Measurements from ENCODE around the gene CYP4X1.
"Not testable (repeated sequence)": the region's sequence is repeated elsewhere in the genome, so short reads cannot be mapped to it uniquely, and the experiment has no call there.

Gene CYP4X1, protein sequence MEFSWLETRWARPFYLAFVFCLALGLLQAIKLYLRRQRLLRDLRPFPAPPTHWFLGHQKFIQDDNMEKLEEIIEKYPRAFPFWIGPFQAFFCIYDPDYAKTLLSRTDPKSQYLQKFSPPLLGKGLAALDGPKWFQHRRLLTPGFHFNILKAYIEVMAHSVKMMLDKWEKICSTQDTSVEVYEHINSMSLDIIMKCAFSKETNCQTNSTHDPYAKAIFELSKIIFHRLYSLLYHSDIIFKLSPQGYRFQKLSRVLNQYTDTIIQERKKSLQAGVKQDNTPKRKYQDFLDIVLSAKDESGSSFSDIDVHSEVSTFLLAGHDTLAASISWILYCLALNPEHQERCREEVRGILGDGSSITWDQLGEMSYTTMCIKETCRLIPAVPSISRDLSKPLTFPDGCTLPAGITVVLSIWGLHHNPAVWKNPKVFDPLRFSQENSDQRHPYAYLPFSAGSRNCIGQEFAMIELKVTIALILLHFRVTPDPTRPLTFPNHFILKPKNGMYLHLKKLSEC

DNA sequence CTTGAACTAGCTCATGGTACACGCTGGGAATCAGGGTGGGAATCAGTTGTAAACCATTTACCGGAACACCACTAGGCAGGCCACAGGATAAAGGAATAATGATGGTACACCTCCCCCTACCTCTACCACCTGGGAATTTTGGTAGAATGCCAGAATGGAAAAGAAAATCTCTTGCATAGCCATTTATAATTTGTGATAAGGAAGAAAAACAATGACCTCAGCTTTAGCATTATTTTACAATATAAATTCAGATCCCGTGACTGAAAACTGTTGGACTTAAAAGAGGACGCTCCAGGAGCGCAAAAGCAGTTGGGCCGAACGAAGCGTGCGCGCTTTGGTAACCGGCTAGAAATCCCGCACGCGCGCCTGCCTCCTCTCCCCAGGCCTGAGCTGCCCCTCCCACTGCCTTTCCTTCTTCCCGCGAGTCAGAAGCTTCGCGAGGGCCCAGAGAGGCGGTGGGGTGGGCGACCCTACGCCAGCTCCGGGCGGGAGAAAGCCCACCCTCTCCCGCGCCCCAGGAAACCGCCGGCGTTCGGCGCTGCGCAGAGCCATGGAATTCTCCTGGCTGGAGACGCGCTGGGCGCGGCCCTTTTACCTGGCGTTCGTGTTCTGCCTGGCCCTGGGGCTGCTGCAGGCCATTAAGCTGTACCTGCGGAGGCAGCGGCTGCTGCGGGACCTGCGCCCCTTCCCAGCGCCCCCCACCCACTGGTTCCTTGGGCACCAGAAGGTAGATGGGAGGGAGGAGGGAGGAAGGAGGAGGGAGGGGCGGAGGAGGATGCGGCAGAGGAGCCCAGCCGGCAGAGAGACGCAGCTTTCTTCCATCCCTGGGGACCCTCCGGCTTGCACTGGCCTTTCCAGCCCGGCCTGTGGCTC is at the start of gene CYP4X1:
CYP4X1 (plus strand) TSS at position 402 of the 873 bp plus-strand sequence; CDS start at position 551, 149 bp downstream.
- DNase-seq, result no peak

DNA sequence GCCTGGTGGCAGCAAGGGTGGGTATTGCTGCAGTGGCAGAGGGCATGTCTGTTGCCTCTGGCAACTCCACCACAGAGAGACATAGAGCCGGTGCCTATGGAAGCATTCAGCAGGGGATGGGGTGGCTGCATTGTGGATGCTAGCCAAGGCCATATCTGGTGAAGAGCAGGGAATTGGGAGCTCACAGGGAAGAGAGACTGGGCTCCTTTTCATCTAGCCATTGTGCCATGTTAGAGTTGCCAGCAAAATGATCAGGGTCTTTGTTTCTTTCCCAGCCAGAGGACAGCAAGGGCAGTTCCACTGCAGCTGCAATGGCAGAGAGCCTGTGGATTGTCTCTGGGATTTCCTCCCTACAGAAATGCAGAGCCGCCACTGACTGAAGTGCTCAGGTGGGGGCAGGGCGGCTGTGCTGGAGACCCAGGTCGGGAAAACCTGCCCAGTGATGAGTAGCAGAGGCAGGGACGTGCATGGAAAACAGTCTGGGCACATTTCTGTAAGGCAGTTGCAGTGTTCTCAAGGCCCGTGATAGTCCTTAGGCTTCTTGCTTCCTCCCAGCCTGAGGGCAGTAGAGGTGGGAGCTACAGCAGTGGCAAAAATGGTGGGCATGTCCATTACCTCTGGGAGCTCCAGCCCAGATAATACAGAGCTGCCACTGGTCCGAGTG is 40.2 kb upstream of the CYP4X1 start:
- DNase-seq, result no peak

DNA sequence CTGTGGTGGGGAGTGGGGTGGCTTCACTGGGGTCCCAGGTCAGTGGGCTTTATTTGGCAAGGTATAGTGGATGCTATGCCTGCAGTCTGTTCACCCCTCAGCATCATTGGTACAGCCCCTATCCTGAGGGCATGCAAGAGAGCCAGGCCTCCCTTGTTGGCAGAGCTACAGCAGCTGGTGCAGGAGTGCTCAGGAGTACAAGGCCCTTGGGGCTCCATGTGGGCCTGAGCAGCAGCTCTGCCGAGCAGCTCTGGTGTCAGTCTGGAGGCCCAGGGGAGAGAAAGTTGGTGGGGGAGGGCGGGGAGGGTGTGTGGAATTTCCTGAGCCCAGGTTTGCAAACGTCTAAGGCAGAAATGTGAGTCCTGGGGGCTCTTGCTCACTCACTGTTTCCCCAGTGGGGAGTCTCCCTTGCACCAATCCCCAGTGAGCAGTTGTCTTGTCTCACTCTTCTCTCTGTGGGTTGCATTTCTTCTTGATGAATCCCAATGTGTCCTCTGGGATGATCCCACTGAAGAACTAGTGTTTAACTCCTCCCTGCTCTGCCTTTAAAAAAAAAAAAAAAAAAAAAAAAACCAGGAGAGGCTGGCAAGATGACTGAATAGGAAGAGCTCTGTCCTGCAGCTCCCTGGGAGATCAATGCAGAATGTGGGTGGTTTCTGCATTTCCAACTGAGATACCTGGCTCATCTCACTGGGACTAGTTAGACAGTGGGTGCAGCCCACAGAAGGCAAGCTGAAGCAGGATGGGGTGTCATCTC is 39.5 kb upstream of the CYP4X1 start:
- DNase-seq, result no peak

DNA sequence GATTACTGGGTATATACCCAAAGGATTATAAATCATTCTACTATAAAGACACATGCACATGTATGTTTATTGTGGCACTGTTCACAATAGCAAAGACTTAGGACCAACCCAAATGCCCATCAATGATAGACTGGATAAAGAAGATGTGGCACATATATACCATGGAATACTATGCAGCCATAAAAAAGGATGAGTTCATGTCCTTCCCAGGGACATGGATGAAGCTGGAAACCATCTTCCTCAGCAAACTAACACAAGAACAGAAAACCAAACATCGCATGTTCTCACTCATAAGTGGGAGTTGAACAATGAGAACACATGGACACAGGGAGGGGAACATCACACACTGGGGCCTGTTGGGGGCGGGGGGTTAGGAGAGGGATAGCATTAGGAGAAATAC is 32.9 kb upstream of the CYP4X1 start:
- DNase-seq, result not testable (repeated sequence)

DNA sequence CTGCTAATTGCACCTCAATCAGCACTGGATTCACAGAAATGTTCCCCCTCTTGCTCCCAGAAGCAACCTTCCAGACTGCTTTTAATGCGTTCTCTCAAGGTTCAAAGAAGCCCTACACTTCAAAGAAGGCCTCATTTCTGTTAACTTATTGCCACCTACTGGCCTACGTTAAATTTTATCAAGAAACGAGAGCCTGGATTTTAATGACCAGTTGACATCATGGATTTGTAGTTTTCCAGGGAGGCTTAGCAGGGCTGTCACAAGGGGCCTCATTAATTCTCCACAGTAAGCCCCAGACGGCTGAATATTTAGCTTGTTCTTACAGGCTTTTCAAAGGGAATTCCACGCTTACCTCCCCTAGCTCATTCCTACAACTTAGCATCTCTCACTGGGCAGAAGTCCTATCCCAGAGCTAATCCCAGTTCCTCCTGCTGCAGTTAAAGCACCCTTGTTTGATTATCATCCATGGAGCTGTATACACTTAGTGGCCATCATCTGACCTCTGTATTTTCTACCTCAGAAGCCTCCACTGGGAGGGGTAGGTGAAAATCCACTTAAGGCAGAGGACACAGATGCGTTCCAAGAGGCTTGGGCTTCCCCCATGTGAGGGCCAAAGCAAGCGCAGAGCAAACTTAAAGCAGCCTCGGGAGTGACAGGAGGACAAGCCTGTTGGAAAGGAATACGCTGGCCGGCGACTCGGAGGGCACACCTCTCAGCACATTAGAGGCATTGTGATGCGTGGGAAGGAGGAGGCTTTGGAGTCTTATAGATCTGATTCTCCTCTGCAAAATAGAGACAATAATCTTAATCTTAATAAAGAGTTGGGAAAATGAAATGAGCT is 32.2 kb upstream of the CYP4X1 start:
- no peak for DNase-seq

DNA sequence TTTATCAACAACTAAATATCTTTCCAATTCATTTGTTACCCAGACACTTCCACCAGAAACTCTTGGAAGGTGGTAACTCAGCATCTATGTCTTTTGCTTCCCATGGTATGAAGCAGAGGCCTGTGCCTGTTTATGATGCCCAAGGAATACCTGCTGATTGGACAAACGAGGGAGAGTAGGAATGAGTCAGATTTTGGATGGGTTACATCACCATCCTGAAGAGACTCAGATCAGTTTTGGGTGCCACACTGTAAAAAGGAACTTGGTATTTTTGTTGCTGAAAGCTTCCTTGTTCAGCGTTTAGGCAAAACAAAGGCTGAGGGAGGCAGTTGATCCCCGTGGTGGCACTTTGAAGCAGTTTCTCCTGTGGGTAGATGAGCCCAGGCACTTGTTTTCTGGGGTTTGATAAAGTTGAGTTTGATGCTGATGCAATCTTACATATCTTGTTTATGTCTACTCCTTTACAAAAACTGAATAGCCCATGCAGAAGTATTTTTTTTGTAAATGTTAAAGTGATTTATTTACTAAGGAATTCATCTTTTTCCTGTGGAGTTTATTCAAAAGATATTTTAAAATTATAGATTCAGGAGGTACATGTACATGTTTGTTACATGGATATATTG is 26.7 kb upstream of the CYP4X1 start:
- no peak for DNase-seq

DNA sequence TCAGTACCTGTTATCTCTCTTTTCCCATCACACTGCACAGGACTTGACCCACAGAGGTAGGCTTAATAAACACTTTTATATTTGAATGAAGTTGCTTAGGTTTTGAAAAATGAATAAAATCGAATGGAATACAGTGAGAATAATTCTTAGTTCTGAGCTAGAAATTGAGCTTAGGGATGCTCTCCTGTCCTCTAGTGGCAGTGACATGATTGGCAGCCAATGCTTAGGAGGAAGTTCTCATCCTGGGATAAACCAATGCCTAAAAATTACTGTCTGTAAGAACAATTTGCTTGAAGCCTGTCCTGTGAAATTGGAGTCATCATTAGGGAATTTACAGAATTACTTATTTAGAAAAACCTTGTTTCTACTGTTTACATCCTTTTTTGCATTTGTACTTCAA is 21.3 kb upstream of the CYP4X1 start:
- DNase-seq, result no peak

DNA sequence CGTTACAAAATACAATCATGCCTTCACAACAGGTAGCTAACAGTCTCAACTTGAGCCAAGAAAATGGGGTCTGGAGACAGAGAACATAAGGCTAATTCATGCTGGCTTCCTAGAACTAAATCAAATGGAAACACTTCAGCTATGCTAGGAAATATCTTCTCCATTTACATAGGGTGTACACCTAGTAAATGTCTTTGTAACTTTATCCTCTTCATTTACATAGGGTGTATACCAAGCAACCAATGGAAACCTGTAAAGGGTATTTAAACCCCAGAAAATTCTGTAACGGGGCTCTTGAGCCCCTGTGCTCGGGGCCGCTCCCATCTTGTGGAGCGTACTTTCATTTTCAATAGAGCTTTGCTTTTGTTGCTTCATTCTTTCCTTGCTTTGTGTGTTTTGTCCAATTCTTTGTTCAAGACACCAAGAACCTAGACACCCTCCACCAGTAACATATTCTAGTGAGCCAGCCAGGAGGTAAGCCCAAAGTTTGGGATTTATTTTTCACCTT is 19.5 kb upstream of the CYP4X1 start:
- DNase-seq, result no peak

DNA sequence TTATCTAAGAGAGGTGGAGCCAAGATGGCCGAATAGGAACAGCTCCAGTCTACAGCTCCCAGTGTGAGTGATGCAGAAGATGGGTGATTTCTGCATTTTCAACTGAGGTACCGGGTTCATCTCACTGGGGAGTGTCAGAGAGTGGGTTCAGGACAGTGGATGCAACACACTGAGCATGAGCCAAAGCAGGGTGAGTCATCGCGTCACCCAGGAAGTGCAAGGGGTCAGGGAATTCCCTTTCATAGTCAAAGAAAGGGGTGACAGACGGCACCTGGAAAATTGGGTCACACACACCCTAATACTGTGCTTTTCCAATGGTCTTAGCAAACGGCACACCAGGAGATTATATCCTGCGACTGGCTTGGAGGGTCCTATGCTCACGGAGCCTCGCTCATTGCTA is 17.0 kb upstream of the CYP4X1 start:
- not testable (repeated sequence) for DNase-seq

DNA sequence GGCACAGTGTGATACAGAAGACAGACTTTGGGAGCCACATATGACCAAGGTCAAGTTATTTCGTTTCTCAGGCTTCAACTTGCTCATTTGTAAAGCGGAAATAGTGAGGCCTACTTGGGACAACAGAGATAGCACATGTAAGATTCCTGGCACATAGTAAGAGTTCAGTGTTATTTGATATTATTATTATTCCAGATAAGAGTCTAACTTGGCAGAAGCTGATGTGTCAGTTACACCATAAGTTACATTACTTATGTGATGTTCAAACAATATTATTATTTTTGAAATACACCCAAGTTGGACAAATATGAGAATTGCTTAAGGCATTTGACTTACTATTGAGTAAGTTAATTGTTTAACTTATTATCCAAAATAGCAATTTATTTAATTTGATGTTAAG is 10.2 kb upstream of the CYP4X1 start:
- no peak for DNase-seq

DNA sequence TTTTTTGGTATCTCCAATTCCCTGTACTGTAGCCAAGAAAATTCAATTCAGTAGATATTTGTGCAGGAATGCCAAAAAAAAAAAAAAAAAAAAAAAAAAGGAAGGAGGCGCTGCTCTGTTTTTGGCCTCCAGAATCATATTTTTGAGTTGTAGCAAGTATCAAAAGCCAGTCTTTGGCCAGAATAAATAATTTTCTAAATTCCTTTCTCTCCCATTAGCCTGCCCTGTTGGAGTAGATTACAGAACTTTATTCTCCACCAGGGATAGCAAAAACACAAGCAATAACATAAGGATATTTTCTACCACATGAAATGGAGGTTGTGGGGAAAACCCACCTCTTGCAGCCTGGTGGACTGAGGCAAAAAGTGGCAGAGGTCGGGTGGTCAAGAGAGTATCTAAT is 2.4 kb upstream of the CYP4X1 start:
- no peak for DNase-seq

DNA sequence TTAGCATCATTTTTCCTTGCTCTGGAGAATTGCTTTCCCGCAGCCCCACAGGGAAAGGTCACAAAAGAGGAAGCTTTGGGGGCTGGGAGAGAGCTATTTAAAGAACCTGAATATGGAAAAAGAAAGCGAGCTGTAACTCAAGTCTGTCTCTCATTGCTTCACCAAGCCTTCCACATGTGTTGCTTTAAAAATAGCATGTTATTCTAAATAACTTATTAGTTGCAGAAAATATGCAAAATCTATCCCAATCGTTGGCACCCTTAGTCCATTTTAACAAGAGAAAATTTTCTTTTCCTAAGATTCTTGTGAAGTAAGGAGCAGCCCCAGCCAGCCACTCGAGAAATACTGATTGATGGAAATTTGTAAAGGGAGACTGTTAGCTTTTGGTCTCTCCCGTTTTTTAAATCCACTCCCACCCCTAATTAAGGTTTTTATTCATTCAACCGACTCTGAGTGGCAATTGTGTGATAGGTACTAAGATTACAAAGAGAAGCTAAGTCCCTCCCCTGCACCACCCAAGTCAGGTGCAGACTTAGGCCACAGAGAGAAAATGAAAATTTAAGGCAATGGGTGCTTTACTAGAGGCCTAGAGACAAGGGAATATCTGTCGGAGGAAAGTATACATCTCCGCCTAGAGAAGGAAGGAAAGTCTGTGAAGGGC is 802 bp downstream of the CYP4X1 start:
- no peak for DNase-seq

DNA sequence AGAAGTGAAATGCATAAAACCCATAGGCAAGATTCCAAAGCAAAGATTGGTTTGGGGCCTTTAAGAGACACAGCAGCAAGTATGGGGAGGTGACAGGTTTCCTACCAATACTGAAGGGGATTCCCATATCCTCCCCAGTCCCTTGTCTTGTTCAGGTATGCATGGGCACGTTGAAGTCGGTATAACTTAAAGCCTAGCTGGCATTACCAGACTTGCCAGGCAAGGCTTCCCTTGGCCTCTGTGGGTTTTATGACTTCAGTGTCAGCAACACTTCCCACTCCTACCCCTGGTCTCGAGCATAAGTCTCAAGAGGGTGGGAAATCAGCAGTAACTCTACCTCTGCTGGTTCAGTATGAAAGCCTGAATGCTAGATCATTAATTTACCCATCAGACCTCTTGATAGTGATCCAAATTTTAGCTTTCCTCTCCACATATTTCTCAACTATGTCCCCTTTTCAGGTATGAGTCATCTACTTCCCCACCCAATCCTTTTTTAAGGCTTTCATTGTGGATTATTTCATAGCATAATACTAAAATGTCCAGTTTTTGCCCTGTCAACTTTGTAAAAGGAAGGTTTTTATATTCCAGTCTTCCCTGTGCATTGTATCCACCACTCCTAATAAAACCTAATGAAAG is 6.8 kb downstream of the CYP4X1 start:
- DNase-seq, result no peak

DNA sequence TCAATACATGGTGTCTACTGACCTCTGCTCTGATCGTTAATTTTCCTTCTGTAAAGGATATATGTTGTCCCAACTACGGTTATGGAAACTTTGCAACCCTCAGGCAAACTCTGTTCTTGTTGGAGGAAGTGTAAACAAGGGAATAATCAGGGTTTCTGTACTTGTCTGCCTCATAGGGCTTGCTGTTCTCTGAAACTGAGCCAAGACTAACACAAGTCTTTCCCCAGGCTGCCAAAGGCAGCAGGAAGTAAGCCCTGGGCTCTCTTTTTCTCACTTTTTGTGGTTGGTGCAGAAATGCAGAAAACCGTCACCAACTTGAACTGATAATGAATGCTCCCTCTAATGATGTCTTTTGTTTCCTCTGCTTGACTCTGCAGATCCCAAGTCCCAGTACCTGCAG is 7.6 kb downstream of the CYP4X1 start:
- DNase-seq, result no peak

DNA sequence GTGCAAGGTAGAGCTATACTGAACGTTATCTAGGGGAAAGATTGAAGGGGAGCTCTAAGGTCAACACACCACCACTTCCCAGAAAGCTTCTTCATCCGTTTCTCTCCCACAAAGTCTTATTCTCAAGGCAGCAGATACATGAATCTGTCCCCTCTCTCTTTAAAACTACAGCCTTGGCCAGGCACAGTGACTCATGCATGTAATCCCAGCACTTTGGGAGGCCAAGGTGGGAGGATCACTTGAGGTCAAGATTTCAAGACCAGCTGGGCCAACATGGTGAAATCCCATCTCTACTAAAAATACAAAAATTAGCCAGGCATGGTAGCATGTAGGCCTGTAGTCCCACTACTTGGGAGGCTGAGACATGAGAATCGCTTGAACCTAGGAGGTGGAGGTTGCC is 8.1 kb downstream of the CYP4X1 start:
- DNase-seq, result no peak

DNA sequence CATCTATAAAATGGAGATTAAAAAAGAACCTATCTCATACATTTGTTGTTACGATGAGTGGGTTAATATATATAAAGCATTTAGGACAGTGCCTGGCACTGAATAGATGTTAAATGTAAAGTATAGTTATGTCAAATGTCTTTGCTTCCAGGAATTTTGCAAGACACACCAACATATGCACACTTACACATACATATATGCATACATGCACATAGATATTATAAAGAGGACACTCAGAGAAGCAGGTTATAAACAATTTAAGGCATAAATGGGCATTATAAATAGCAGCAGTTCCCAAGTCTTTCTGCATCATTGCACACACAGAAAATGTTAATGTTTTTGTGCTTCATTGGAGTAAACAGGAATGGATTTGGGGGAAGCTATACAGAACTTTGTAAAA is 13.3 kb downstream of the CYP4X1 start:
- DNase-seq, result no peak

DNA sequence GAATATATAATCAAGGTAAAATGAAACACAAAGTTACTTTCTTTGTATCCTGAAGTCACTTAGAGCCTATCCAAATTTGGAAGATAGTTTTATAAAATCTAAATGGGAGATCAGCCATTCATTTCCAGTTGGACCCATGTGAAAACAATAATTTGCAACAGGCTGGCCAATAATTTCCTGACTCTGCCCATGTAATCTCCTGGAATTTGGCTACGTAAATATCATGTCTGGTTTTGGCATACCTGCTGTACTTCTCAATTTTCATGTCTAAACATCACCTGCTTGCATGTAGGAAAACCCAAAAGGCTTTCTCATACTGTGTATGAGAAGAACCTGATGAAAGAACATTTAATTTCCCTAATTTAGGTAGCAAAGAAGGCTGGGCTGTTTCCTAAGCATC is 35.9 kb downstream of the CYP4X1 start:
- no peak for DNase-seq

DNA sequence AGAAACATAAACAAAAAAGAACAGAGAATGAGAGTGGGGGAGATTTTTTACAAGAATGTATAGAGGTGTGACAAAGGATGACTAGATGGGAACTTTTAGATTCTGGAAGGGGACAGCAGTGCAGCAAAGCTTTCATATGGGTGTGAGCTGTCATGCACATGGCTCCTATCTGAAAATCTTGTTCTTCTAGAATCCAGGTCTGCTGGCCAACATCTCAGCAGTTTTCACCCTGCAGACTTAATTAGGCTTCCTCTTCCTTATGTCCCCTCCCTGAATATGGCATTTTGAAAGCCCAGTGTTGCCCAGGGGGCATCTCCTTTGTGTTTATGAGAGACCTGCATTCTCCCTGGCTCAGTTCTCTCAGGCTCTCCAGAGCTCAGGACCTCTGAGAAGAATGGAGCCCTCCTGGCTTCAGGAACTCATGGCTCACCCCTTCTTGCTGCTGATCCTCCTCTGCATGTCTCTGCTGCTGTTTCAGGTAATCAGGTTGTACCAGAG is 43.7 kb downstream of the CYP4X1 start, which contains the start of gene CYP4Z1:
CYP4Z1 (plus strand) TSS at position 135 of the 498 bp plus-strand sequence; CDS start at position 395, 260 bp downstream.
- no peak for DNase-seq

DNA sequence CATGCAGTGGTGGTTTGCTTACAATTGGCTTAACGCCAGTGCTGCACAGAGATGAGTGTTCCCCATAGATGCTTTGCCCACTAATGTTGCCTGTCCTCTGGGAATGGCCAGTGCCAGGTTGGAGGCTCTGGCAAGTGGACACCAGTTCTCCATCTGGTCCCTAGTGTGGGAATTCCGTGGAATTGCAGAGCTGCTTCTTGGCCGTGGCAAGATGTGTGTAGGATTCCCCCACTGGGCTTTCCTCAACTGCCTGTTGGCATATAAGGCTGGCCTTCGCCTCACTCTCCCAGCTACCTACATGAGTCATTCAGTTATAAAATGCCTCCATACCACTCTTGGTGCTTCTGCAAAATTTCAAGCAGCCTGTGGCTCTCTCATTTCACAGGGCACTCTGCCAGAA is 45.6 kb downstream of the CYP4X1 start:
- not testable (repeated sequence) for DNase-seq

All from activated CD4-positive, alpha-beta T cell treated with anti-CD3 and anti-CD28 coated beads for 1 hour (primary cell).